HepG2 (cell line): ENCODE data around the gene GMEB2. TPM values are rescaled to one million over a fixed set of nuclear protein-coding genes. Genes with fewer than 3 reads are reported as not detected.

ENCODE experiments used
- ATAC-seq: fragments of 200-7000 bp; cut with Tn5 transposase; 3 replicates; pipeline ENCODE4 v1.9.1; 2020; ENCODE audit warnings: mild to moderate bottlenecking, moderate library complexity
- BruUV-seq: library from RNA; stranded (reverse); fragments of 400-500 nt; replicated peaks from 2 replicates; lab custom pipeline; 2021; lab: Mats Ljungman, UMichigan
- CTCF ChIA-PET: fragments of 300-600 bp; formaldehyde crosslinking; extraction: SDS; loops from one replicate; lab custom pipeline; 2021; ENCODE audit warnings: low total read pairs, inconsistent platforms, low intra/inter-chr PET ratio; lab: Yijun Ruan, JAX
- POLR2A ChIA-PET: fragments of 350-600 bp; sonication (Branson Sonifier 250); formaldehyde crosslinking; loops from one replicate; lab custom pipeline; 2020; ENCODE audit warnings: antibody characterized with exemption, inconsistent platforms; lab: Yijun Ruan, JAX
- DNase-seq: peaks from one replicate; pipeline ENCODE4 v3.0.0-alpha.2; 2015; ENCODE audit warnings: low spot score
- FAIRE-seq: peaks from 3 replicates; lab custom pipeline; 2011; peaks lifted over from hg19 to GRCh38; lab: Jason Lieb, UNC
- H2AFZ ChIP-seq: one replicate; pipeline ENCODE4 v1.6.1; 2011; ENCODE audit warnings: low read length, inconsistent platforms
- H3K27ac ChIP-seq: fragments of 300-600 bp; 3 replicates; pipeline ENCODE4 v1.8.0; 2011; ENCODE audit warnings: mixed run types, mild to moderate bottlenecking, mixed read lengths, low read length, inconsistent platforms; ENCODE audit not compliant: insufficient read depth; ENCODE audit errors: extremely low read length
- H3K27me3 ChIP-seq, 2 experiments: fragments of 200-600 bp in 1 of 2; 2 replicates in 1 of 2; 3 replicates in 1 of 2; pipeline versions ENCODE4 v1.6.0 to v1.8.0; 2011; ENCODE audit warnings: low read length in 2 of 2, mild to moderate bottlenecking in 2 of 2, moderate library complexity in 2 of 2, inconsistent platforms in 1 of 2; ENCODE audit not compliant: insufficient read depth in 2 of 2, control insufficient read depth in 1 of 2
- H3K36me3 ChIP-seq, 2 experiments: fragments of 200-600 bp in 1 of 2; replicated peaks in 1 of 2; 2 replicates in 1 of 2; 3 replicates in 1 of 2; pipeline versions ENCODE4 v1.5.1 to v1.8.0; 2011; ENCODE audit warnings: low read length in 2 of 2, inconsistent platforms in 1 of 2; ENCODE audit not compliant: insufficient read depth in 2 of 2, control insufficient read depth in 1 of 2
- H3K4me1 ChIP-seq: 2 replicates; pipeline ENCODE4 v1.5.1; 2012; ENCODE audit warnings: low read length, inconsistent platforms; ENCODE audit not compliant: insufficient read depth
- H3K4me2 ChIP-seq: 2 replicates; pipeline ENCODE4 v1.6.0; 2011; ENCODE audit warnings: low read depth, low read length, inconsistent platforms
- H3K4me3 ChIP-seq, 3 experiments: fragments of 200-600 bp in 1 of 3; sonication (generic), shearing (Covaris generic) in 1 of 3; replicated peaks in 1 of 3; 2 replicates each; pipeline ENCODE4 v1.5.1; 2011 to 2016; ENCODE audit warnings: low read length in 3 of 3, inconsistent platforms in 2 of 3, low read depth in 2 of 3, mild to moderate bottlenecking in 2 of 3, control low read depth in 1 of 3, mixed read lengths in 1 of 3; ENCODE audit not compliant: insufficient read depth in 1 of 3
- H3K79me2 ChIP-seq: one replicate; pipeline ENCODE4 v1.6.1; 2011; ENCODE audit warnings: low read length, inconsistent platforms; ENCODE audit not compliant: insufficient read depth
- H3K9ac ChIP-seq: 2 replicates; pipeline ENCODE4 v1.6.0; 2011; ENCODE audit warnings: mild to moderate bottlenecking, low read depth, low read length, inconsistent platforms; ENCODE audit not compliant: insufficient read depth
- H3K9me3 ChIP-seq: 2 replicates; pipeline ENCODE4 v1.5.1; 2012; ENCODE audit warnings: mild to moderate bottlenecking, low read length
- H4K20me1 ChIP-seq: 2 replicates; pipeline ENCODE4 v1.6.0; 2011; ENCODE audit warnings: inconsistent platforms, mild to moderate bottlenecking, low read length, moderate library complexity; ENCODE audit not compliant: insufficient read depth
- ELF4 ChIP-seq: sonication (generic); formaldehyde crosslinking; IDR thresholded peaks from 2 replicates; pipeline ENCODE4 v1.5.0; 2020; ENCODE audit warnings: missing genetic modification reagents, mild to moderate bottlenecking, moderate library complexity, borderline replicate concordance
- GATAD1 ChIP-seq: IDR thresholded peaks from 2 replicates; pipeline ENCODE4 v1.6.1; 2016; ENCODE audit warnings: missing genetic modification reagents, missing compliant biosample characterization
- HDAC1 ChIP-seq: sonication (generic); formaldehyde crosslinking; IDR thresholded peaks from 2 replicates; pipeline ENCODE4 v1.5.1; 2020; ENCODE audit warnings: mild to moderate bottlenecking, missing genetic modification reagents
- HOXA9 ChIP-seq: sonication (generic); formaldehyde crosslinking; IDR thresholded peaks from 2 replicates; pipeline ENCODE4 v1.8.1; 2022; ENCODE audit warnings: missing genetic modification reagents, mild to moderate bottlenecking, moderate library complexity, borderline replicate concordance
- MLLT10 ChIP-seq: sonication (generic); formaldehyde crosslinking; IDR thresholded peaks from 2 replicates; pipeline ENCODE4 v1.4.0; 2020; ENCODE audit warnings: missing genetic modification reagents
- NR2F6 ChIP-seq, 2 experiments: IDR thresholded peaks; 2 replicates each; pipeline ENCODE4 v1.6.1; 2016; ENCODE audit warnings: antibody characterized with exemption in 1 of 2, mild to moderate bottlenecking in 1 of 2
- ZFY ChIP-seq: sonication (generic); formaldehyde crosslinking; IDR thresholded peaks from 2 replicates; pipeline ENCODE4 v1.4.0; 2020; ENCODE audit warnings: missing genetic modification reagents
- ZNF143 ChIP-seq: sonication (generic); formaldehyde crosslinking; IDR thresholded peaks from 2 replicates; pipeline ENCODE4 v1.4.0; 2020; ENCODE audit warnings: missing genetic modification reagents
- ZNF280B ChIP-seq: sonication (generic); formaldehyde crosslinking; IDR thresholded peaks from 2 replicates; pipeline ENCODE4 v1.5.0; 2020; ENCODE audit warnings: missing genetic modification reagents, mild to moderate bottlenecking, borderline replicate concordance
- ZNF317 ChIP-seq: sonication (generic); formaldehyde crosslinking; IDR thresholded peaks from 2 replicates; pipeline ENCODE4 v1.5.0; 2020; ENCODE audit warnings: mild to moderate bottlenecking, missing genetic modification reagents
- ZNF512 ChIP-seq: sonication (generic); formaldehyde crosslinking; IDR thresholded peaks from 2 replicates; pipeline ENCODE4 v1.4.0; 2020; ENCODE audit warnings: mild to moderate bottlenecking, missing genetic modification reagents
- ZNF674 ChIP-seq: sonication (generic); formaldehyde crosslinking; IDR thresholded peaks from 2 replicates; pipeline ENCODE4 v1.5.0; 2020; ENCODE audit warnings: low read depth, mild to moderate bottlenecking, missing genetic modification reagents
- WGBS: methylation state at CpG from one replicate; pipeline ENCODE4 v1.1.6; 2017; ENCODE audit warnings: low lambda C conversion rate; 5-methylcytosine and 5-hydroxymethylcytosine counted together
- in situ Hi-C: cut with HindIII; loops from 2 replicates; pipeline ENCODE4 v1.10.0; 2017; ENCODE audit warnings: low pct_unique_long_range_greater_than_20kb; ENCODE audit not compliant: extremely low pct_ligation_motif_present
- intact Hi-C: fragments of 100-400 bp; cut with micrococcal nuclease; formaldehyde crosslinking; loops from one replicate; pipeline ENCODE4 v1.10.0; 2022; ENCODE audit not compliant: unreplicated experiment
- polyA plus RNA-seq, 8 experiments: library from polyadenylated mRNA; depleted of rRNA in 3 of 8; stranded (reverse) in 7 of 8; unstranded in 1 of 8; fragments of >200 nt; fragmentation: Illumina TruSeq in 4 of 8; extraction: Trizol in 4 of 8; gene quantifications; 2 replicates each; pipeline versions ENCODE4 v1.2.1 to v1.2.3, GENCODE V29; 2011 to 2016; ENCODE audit warnings: low read depth in 4 of 8, missing spikeins in 1 of 8, mixed read lengths in 1 of 8; ENCODE audit not compliant: insufficient read depth in 1 of 8
- total RNA-seq, 5 experiments: library from RNA; depleted of rRNA; stranded (reverse); fragments of >200 nt; fragmentation: Illumina TruSeq; extraction: Trizol; gene quantifications; 2 replicates each; pipeline ENCODE4 v1.2.3, GENCODE V29; 2016; ENCODE audit warnings: low read depth in 1 of 5

GMEB2 gene
- total and polyA plus RNA-seq, 2 of the 13 experiments (the other 11 are each of a cell fraction or from before 2014, with no cell fraction given), result 10.6 to 12.4 TPM

GRCh38 chr20:63639093-63639975 is 12.4 kb upstream of the GMEB2 start:
- POLR2A ChIA-PET, result interaction anchor here (0.6 kb wide), 1 partner anchor 86 kb away, joined by 7 read pairs; no protein-coding TSS in a partner anchor
- FAIRE-seq, result no peak
- Histone ChIP-seq H3K36me3 (no peaks in the 10 kb centered on the region; a peak in 1 of 5 replicates), H3K9me3 (no peaks in the 10 kb centered on the region), H3K27me3 (no peaks in the 10 kb centered on the region; a peak in 1 of 5 replicates), H3K4me1 (peaks cover 22% of the 10 kb centered on the region), H4K20me1 (no peaks in the 10 kb centered on the region), H3K4me3 (no peak overlapping the region), H3K27ac (no peak overlapping the region), H3K4me2 (no peak overlapping the region), H3K79me2 (no peaks in the 10 kb centered on the region), H2AFZ (no peak overlapping the region), H3K9ac (no peak overlapping the region)
- intact Hi-C loops, result no loop called here
- no peak for DNase-seq
- no peak for TF ChIP-seq ELF4
- TF ChIP-seq ZFY (CRISPR knock-in tag), result no peak
- no peak for TF ChIP-seq ZNF512
- no peak for TF ChIP-seq ZNF674 (CRISPR knock-in tag)
- TF ChIP-seq MLLT10 (CRISPR knock-in tag), result no peak
- 0 out of 2 replicates have a peak, but pooled peaks have one; percentile 33 for TF ChIP-seq ZNF280B
- 0 out of 2 replicates have a peak, but pooled peaks have one; percentile 26 for TF ChIP-seq ZNF317 (CRISPR knock-in tag)
- TF ChIP-seq NR2F6 (IDR thresholded peaks at IDR 0.05), result no peak
- no peak for TF ChIP-seq NR2F6 (CRISPR knock-in tag; IDR thresholded peaks at IDR 0.05)
- no peak for TF ChIP-seq ZNF143
- TF ChIP-seq HDAC1 (CRISPR knock-in tag), result no peak
- no peak for TF ChIP-seq HOXA9 (CRISPR knock-in tag)
- no peak for TF ChIP-seq GATAD1
- ATAC-seq, result no peak
- BruUV-seq, result no TSS peak
- 75% methylated on average over 15 of the region's 15 CpGs for WGBS
- CTCF ChIA-PET, result no interaction called here
- in situ Hi-C loops, result no loop called here
